ENCODE results near the gene SLC22A4.

Gene SLC22A4

GRCh38 chr5:132387640-132388117, 93.5 kb downstream of the SLC22A4 start:
- DNase-seq (ENCODE audit: insufficient read length, low spot score) (no peak), FAIRE-seq (no peak)

DNA sequence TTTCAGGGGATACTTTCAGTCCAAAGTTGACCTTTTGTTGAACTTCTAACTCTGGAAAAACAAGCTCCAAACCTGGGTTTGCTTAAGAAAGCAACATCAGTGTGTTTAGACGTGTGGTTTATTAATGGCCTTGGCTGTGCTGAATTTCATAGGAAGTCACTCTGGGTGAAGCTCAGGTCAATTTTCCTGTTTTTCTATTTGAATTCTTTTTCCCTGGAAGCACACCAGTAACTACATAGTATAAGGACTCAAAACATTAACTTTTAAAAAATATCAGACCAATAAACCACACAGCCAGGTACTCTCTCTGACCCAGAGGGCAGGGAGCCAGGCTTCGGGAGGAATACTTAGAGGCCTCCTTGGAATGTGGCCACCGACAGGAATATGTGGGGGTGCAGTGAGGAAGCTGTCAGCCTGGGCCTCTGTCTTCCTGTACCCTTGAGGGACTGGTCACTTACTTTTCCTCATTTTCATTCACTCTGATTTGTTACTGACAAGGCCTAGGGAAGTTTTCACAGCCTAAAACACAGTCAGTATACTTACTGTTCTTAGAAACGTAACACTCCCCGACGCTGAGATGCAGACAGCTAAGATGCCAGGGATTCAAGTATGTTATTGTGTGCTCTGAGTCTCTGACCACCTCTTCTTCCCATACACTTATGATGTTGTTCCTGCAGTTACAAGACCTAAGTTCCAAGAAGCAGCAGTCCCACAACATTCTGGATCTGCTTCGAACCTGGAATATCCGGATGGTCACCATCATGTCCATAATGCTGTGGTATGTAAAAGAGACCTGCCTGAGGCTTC, 94.3 kb downstream of the SLC22A4 start:
- TF ChIP-seq CTCF (IDR thresholded peaks at IDR 0.05; ENCODE audit: insufficient read depth, missing control alignments): no peak
- FAIRE-seq (no peak), DNase-seq (ENCODE audit: insufficient read length, low spot score) (no peak)

More at GRCh38 chr5:132387640-132388117, 93.5 kb downstream of the SLC22A4 start:
- no peak for TF ChIP-seq CTCF (IDR thresholded peaks at IDR 0.05; ENCODE audit: insufficient read depth, missing control alignments)

- no peak for DNase-seq (ENCODE audit: insufficient read length, low spot score)
- no peak for TF ChIP-seq CTCF (IDR thresholded peaks at IDR 0.05; ENCODE audit: insufficient read depth, missing control alignments)
- no peak for FAIRE-seq
Measured at GRCh38 chr5:132389051-132389331, 94.8 kb downstream of the SLC22A4 start.

- no peak for TF ChIP-seq CTCF (IDR thresholded peaks at IDR 0.05; ENCODE audit: insufficient read depth, missing control alignments)
- no peak for DNase-seq (ENCODE audit: insufficient read length, low spot score)
- no peak for FAIRE-seq
Measured at GRCh38 chr5:132389585-132390286, 95.5 kb downstream of the SLC22A4 start.

DNA sequence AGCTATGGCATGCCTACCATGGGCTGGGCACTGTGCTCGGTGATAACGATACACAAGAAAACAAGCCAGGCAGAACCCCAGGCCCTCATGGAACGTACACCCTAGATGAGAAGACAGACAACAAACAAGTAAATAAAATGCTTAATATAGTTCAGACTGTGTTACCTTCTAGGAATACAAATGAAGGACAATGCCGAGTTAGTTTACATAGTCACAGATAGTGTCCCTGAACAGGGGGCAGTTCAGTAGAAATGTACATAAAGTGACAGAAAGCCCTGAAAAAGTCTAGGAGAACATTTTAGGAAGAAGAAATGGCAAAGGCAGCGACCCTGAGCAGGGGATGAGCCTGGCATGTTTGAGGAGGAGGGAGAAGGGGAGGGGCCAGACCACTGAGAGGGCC, 97.1 kb downstream of the SLC22A4 start:
- no peak for DNase-seq (ENCODE audit: insufficient read length, low spot score)
- TF ChIP-seq CTCF (IDR thresholded peaks at IDR 0.05; ENCODE audit: insufficient read depth, missing control alignments): no peak
- FAIRE-seq: no peak

DNA sequence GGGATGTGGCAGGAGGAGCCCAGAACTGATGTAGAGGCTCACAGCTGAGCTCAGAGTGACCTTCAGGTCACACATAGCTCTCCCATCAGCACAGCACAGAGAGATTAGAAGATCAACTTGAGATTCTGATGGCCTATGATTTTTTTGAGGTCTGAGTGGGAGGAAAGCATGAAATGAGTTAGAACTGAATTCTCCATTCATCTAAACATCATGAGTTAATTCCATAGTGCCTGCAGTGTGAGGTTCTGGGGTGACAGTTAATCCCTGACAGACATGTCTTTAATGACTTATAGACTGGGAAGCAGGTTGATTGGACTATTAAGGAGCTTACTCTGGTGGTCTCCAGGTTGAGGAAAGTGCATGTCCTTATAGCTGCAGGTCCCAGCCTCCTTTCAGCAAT, 97.7 kb downstream of the SLC22A4 start:
- TF ChIP-seq CTCF (IDR thresholded peaks at IDR 0.05; ENCODE audit: insufficient read depth, missing control alignments): no peak
- DNase-seq (ENCODE audit: insufficient read length, low spot score): no peak
- FAIRE-seq: no peak

DNA sequence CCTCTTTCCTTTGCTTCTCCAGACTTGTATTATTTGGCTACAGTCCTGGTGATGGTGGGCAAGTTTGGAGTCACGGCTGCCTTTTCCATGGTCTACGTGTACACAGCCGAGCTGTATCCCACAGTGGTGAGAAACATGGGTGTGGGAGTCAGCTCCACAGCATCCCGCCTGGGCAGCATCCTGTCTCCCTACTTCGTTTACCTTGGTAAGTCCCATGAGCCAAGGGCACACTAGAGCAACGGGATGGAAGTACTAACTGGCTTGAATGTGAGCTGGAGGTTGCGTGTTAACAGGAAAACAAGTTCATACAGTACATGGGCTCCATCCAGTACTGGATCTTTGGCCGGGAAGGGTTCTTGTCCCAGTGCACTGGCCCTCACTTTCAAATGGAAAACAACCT, 98.2 kb downstream of the SLC22A4 start:
- FAIRE-seq: no peak
- no peak for TF ChIP-seq CTCF (IDR thresholded peaks at IDR 0.05; ENCODE audit: insufficient read depth, missing control alignments)
- DNase-seq (ENCODE audit: insufficient read length, low spot score): no peak

Data from D721Med (cell line).